GM21737 (cell line): ENCODE results near the gene PRPF38A.
A peak's percentile ranks its signal among the peaks of the same experiment; 100 is the strongest.
"Not testable (repeated sequence)": the region's sequence is repeated elsewhere in the genome, so short reads cannot be mapped to it uniquely, and the experiment has no call there.

Experiments used
- ATAC-seq: cut with Tn5 transposase; IDR thresholded peaks from one replicate; pipeline ENCODE4 v1.9.1; 2021; ENCODE audit warnings: mild to moderate bottlenecking, moderate library complexity; ENCODE audit not compliant: unreplicated experiment

PRPF38A gene

GRCh38 chr1:52404116-52404974, at the start of gene PRPF38A, which contains the start of gene ORC1:
PRPF38A (plus strand) TSS chr1:52404602; CDS start chr1:52404750, 148 bp downstream.
ORC1 (minus strand) TSS chr1:52404423; CDS start chr1:52402223, 2,200 bp downstream.
- ATAC-seq = peak; percentile 93

- ATAC-seq = no peak
Observed at GRCh38 chr1:52355436-52355835, 49.0 kb upstream of the PRPF38A start.

GRCh38 chr1:52355847-52356505, 48.4 kb upstream of the PRPF38A start:
- ATAC-seq = no peak

- no peak for ATAC-seq
Observed at GRCh38 chr1:52356818-52357355, 47.5 kb upstream of the PRPF38A start.

- no peak for ATAC-seq
Observed at GRCh38 chr1:52357397-52357796, 47.0 kb upstream of the PRPF38A start.

- ATAC-seq = no peak
Observed at GRCh38 chr1:52358851-52359497, 45.4 kb upstream of the PRPF38A start.

GRCh38 chr1:52359676-52360594, 44.5 kb upstream of the PRPF38A start:
- ATAC-seq = no peak

- ATAC-seq = no peak
Observed at GRCh38 chr1:52360595-52360968, 43.8 kb upstream of the PRPF38A start.

GRCh38 chr1:52364235-52364839, 40.1 kb upstream of the PRPF38A start:
- ATAC-seq = no peak

GRCh38 chr1:52365071-52365745, 39.2 kb upstream of the PRPF38A start:
- ATAC-seq = no peak

- peak; percentile 87 for ATAC-seq
Observed at GRCh38 chr1:52365746-52366516, 38.5 kb upstream of the PRPF38A start, which contains the start of gene CC2D1B. CC2D1B (minus strand) TSS chr1:52366205; CDS start chr1:52364620, 1,585 bp downstream.

- ATAC-seq = no peak
Observed at GRCh38 chr1:52366517-52366827, 37.9 kb upstream of the PRPF38A start.

GRCh38 chr1:52367272-52367671, 37.1 kb upstream of the PRPF38A start:
- no peak for ATAC-seq

- ATAC-seq = no peak
Observed at GRCh38 chr1:52368383-52369172, 35.8 kb upstream of the PRPF38A start.

- not testable (repeated sequence) for ATAC-seq
Observed at GRCh38 chr1:52369851-52370250, 34.6 kb upstream of the PRPF38A start.

- ATAC-seq = no peak
Observed at GRCh38 chr1:52385376-52385775, 19.0 kb upstream of the PRPF38A start.

GRCh38 chr1:52386458-52386857, 17.9 kb upstream of the PRPF38A start:
- ATAC-seq = no peak

GRCh38 chr1:52393174-52393573, 11.2 kb upstream of the PRPF38A start:
- ATAC-seq = no peak
